Measurements from ENCODE around the gene PDCL2.

The PDCL2 gene

DNA sequence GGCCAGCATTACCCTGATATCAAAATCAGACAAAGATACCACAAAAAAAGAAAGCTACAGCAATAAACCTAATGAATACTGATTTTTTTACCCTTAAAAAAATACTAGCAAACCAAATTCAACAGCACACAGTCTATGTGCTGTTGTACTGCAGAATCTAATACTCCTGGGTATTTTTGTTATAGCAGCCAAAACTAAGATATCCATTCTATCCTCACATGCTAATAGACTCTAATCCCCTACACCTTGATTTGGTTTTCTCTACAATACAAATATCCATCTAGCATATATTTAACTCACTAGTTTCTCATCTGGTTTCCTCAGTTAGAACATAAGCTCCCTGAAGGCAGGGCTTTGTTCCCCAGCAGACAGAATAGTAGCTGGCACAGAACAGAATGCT, 57.7 kb downstream of the PDCL2 start:
- DNase-seq = no peak

DNA sequence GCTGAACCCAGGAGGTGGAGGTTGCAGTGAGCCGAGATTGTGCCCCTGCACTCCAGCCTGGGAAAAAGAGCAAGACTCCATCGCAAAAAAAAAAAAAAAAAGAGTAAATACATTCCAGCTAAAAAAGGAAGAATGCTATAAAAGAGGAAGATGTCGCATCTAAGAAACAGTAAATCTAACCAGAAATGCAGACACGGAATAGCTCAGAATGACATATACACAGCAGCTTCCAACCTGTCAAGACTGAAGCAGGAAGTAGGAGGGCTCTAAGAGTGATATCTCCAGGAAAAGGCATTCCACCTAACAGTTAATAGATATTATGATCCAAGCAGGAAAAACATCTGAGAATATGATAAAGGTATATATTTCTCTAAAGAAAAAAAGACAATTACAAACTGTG, 61.4 kb downstream of the PDCL2 start:
- no peak for DNase-seq

DNA sequence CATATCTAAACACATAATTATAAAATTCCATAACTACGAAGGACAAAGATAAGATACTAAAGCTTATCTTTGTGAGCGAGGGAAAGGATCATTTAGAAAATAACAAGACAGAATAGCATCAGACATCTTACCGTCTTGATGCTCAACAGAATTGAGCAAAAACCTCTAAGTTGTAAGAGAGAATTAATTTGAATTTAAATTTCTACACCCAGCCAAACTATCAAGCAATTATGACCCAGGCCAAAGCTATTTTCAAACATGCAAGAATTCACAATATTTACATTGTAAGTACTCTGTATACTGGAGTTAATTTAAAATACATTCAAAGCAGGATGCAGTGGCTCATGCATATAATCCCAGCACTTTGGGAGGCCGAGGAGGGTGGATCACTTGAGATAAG, 61.9 kb downstream of the PDCL2 start:
- DNase-seq = no peak

DNA sequence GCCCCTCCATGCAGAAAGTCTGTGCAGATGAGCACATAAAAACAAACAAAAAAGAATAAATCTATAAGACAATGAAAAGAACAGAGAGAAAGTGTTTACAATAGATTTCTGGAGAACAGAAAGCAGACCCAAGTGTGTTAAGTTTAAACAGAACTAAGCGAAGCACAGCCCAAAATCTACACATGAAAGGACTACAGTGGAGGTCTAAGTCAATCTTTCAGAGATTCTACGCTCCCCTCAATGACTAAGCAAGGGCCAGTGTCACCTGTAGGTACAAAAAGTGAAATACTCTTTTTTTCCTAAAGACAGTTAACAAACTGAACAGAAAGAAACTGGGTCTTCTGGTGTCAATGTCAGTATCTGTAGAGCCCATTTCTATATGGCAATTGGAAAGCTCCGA, 63.6 kb downstream of the PDCL2 start:
- DNase-seq = no peak

DNA sequence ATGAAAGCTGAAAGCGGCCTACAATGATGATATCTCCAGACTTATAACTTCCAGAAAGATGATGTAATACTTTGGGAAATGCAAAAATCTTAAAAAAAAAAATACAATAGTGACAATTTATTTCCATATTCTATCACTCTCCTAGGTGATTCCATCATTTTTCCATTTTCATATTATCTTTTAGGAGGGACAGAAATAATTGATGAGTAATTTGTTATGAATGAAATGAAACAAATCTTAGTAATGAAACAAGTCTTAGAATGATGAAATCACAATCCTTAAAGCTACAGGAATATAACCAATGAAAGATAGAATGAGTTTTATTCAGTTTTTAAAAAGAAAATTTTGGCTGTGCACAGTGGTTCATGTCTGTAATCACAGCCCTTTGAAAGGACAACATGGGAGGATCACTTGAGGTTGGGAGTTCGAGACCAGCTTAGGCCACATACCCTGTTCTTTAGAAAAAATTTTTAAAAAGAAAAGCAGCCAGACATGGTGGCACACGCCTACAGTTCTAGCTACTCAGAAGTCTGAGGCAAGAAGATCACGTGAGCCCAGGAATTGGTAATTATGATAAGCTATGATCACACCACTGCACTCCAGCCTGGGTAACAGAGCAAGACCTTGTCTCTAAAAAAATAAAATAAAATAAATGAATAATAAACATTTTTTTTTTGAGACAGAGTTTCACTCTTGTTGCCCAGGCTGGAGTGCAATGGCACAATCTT, 67.0 kb downstream of the PDCL2 start:
- no peak for DNase-seq

DNA sequence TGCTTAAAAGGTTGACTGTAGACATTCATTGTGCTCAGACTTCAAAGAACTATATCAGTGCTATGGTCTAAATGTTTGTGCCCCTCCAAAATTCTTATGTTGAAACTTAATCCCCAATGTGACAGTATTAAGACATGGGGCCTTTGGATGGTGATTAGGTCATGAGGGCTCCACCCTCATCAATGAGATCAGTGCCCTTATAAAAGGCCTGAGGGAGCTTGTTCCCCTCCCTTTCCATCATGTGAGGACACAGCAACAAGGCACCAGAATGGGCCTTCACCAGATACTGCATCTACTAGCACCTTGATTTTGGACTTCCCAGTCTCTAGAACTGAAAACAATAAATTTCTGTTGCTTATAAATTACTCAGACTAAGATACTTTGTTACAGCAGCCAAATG, 73.6 kb downstream of the PDCL2 start:
- DNase-seq = no peak

DNA sequence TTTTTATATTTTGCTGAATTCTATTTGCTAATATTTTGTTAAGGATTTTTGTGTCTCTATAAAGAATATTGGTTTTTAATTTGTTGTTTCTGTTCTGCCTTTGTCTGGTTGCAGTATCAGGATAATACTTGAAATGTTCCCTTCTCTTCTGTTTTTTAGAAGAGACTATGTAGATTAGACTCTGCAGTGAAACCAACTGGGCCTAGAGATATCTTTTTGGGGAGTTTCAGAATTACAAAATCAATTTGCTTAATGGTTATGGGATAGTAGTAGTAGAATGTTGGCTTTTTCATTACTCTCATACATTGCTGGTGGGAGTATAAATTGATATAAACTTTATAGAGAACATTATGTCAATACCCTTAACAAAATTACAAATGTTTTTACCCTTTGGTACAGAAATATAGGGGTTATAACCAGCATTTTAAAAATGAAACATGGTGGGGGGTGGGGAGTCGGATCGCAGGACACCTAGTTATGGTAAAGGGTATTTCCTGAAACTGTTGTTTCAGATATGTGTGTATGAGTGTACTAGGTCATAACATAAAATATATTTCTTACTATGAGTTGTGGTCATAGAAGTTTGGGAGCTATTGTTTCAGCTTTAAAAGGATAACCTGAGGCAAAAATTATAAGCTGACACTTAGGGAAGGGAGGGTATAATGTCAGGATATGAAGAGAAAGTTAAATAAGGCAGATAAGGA, 74.4 kb downstream of the PDCL2 start:
- DNase-seq = no peak

DNA sequence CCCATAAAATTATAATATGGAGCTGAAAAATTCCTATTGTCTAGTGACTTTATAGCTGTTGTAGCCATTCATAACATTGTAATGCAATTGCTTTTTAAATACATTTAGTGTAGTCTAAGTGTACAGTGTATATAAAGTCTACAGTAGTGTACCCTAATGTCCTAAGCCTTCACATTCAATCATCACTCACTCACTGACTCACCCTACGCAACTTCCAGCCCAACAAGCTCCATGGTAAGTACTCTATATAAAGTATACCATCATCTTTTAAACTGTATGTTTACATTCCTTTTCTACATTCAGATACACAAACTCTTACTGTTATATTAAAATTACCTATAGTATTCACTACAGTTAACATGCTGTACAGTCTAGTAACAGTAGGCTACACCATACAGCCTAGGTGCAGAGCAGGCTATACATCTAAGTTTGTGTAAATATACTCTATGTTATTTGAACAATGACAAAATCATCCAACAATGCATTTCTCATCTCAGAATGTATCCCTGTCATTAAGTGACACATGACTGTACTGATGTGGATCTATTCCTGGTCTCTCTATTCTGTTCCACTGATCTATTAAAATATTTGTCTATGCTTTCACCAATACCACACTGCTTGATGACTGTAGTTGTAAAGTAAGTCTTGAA, 79.0 kb downstream of the PDCL2 start:
- no peak for DNase-seq

DNA sequence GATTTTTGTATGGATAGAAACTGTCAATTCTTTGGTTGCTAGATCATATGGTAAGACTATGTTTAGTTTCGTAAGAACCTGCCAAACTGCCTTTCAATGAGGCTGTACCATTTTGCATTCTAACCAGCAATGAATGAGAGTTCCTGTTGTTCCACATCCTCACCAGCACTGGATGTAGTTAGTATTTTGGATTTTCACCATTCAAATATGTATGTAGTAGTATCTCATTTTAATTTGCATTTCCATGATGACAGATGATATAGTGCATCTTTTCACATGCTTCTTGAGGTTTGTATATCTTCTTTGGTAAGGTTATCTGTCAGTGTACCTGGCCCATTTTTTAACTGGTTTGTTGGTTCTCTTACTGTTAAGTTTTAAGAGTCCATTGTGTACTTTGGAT, 80.0 kb downstream of the PDCL2 start:
- no peak for DNase-seq

DNA sequence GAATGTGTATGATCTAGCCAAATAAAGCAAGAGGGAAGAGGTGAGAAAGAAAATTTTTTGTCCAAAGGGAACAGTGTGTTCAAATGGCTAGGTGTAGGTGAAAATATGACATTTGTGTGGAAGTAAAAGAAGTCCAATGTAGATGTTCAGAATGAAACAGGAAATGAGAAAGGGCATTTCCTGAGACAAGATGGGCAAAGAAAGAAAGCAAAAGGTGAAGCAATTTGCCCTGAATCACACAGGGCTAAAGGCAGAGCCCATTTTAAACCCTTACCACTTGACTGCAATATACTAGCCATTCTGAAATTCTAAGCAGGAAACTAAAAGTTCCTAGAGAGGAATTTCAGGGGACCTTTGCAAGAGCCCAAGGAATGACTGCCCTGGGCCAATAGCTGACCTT, 81.4 kb downstream of the PDCL2 start:
- DNase-seq = no peak

DNA sequence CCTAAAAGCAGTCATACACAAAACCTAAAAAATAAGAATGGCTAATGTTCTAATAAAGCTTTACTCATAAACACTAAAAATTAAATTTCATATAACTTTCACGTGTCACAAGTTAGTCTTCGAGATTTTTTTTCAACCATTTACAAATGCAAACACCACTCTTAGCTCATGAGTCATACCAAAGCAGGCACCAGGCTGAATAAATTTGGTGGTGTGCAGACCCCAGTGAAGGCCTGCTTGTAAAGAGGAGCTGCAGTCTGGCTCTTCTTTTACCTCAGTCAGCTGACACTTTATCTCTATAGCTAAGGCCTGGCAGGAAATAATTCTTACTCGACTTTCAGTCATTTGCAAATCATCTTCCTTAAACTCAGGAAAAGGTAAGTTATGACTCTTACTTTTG, 82.8 kb downstream of the PDCL2 start:
- DNase-seq = no peak

DNA sequence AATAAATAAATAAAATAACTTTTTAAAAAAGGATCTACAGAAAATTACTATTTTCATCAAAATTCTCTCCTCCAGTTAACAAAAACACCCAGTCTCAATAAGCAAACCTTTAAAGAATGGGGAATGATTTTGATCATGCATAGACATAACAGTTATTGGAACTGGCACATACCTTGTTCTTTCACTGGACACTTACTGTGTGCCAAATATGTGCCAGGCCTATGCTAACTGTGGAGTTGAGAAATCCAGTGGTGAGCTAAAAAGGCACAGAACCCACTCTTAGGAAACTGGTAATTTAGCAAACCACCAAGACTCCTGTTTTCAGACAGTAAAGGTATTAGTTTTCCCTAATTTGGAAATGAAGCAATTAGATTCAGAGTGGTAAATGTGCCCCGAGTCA, 84.4 kb downstream of the PDCL2 start:
- DNase-seq = no peak

Data from hippocampal formation (tissue), 2 donors.